Vagina (tissue), 2 donors: ENCODE results near the gene ARMCX2. TPM values are rescaled to one million over a fixed set of nuclear protein-coding genes. Genes with fewer than 3 reads are reported as not detected.

Experiments
- DNase-seq, 2 donors: peaks; one replicate each; pipeline ENCODE4 v3.0.0-alpha.2; 2017; ENCODE audit errors: extremely low spot score in 2 of 2
- H3K27ac ChIP-seq: fragments of 200-600 bp; sonication (generic); one replicate; pipeline ENCODE4 v1.5.1; 2019
- H3K27me3 ChIP-seq: fragments of 200-600 bp; sonication (generic); one replicate; pipeline ENCODE4 v1.5.1; 2019
- H3K36me3 ChIP-seq, 2 donors: fragments of 200-600 bp; sonication (generic); one replicate each; pipeline ENCODE4 v1.5.1; 2017 to 2019
- H3K4me1 ChIP-seq: fragments of 200-600 bp; sonication (generic); one replicate; pipeline ENCODE4 v1.5.1; 2019
- H3K4me3 ChIP-seq, 2 donors: fragments of 200-600 bp; sonication (generic); 1 replicate in 1 of 2; 2 replicates in 1 of 2; pipeline ENCODE4 v1.5.1; 2016 to 2019
- H3K9me3 ChIP-seq: fragments of 200-600 bp; sonication (generic); one replicate; pipeline ENCODE4 v1.5.1; 2019
- POLR2A ChIP-seq, 2 donors: fragments of 450-650 bp; IDR thresholded peaks; one replicate each; pipeline ENCODE4 v1.6.1; 2017; ENCODE audit warnings: antibody characterized with exemption in 2 of 2, mild to moderate bottlenecking in 2 of 2, moderate library complexity in 2 of 2
- POLR2AphosphoS5 ChIP-seq, 2 donors: sonication (generic); formaldehyde crosslinking; IDR thresholded peaks; one replicate each; pipeline ENCODE4 v1.9.0; 2017; ENCODE audit warnings: antibody characterized with exemption in 2 of 2, mild to moderate bottlenecking in 2 of 2, low read depth in 1 of 2; ENCODE audit not compliant: insufficient read depth in 1 of 2
- intact Hi-C: fragments of 100-400 bp; cut with DNase I; formaldehyde crosslinking; loops from one replicate; pipeline ENCODE4 v1.15.1; 2023
- total RNA-seq: library from RNA; depleted of rRNA; stranded (reverse); fragments of >200 nt; gene quantifications from one replicate; pipeline ENCODE4 v1.2.3, GENCODE V29; 2016
- TF ChIP-seq, protein P1 (sequence below), 3 experiments: fragments of 450-650 bp in 2 of 3; fragments of 200-600 bp in 1 of 3; sonication (generic) in 1 of 3; IDR thresholded peaks; one replicate each; pipeline ENCODE4 v1.5.1; 2017 to 2019; ENCODE audit warnings: antibody characterized with exemption in 3 of 3, mild to moderate bottlenecking in 2 of 3, moderate library complexity in 2 of 3

The ARMCX2 gene
- total RNA-seq, 1 donor from 2014 or later: 30.2 TPM

DNA sequence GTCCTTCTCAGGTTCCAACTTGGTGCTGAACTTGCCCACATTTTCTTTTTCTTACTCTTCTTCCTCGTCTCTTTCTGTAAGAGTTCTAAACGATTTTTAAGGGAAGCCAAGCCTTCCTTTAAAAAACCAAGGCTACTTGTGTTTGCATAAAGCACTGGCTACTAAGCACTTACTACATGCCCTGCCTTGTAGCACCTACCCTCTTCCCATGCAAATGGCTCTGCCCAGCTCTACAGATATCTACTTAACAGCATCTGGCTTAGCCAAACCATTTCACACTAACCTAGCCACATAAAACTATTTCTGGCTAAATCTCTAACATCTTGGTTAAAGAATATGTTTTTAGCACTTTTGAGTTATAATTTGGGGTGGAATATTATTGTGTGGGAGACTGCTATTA is 26.9 kb upstream of the ARMCX2 start:
- H3K9me3 ChIP-seq: no peaks in the 10 kb centered on the region
- no peaks in the 10 kb centered on the region for H3K4me1 ChIP-seq
- H3K27me3 ChIP-seq: no peaks in the 10 kb centered on the region
- no peak for TF ChIP-seq POLR2AphosphoS5 (IDR thresholded peaks at IDR 0.05; ENCODE audit: insufficient read depth in 1 of 2, low read depth in 1 of 2)
- no peak for TF ChIP-seq POLR2A (IDR thresholded peaks at IDR 0.05)
- TF ChIP-seq, protein P1, sequence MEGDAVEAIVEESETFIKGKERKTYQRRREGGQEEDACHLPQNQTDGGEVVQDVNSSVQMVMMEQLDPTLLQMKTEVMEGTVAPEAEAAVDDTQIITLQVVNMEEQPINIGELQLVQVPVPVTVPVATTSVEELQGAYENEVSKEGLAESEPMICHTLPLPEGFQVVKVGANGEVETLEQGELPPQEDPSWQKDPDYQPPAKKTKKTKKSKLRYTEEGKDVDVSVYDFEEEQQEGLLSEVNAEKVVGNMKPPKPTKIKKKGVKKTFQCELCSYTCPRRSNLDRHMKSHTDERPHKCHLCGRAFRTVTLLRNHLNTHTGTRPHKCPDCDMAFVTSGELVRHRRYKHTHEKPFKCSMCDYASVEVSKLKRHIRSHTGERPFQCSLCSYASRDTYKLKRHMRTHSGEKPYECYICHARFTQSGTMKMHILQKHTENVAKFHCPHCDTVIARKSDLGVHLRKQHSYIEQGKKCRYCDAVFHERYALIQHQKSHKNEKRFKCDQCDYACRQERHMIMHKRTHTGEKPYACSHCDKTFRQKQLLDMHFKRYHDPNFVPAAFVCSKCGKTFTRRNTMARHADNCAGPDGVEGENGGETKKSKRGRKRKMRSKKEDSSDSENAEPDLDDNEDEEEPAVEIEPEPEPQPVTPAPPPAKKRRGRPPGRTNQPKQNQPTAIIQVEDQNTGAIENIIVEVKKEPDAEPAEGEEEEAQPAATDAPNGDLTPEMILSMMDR (IDR thresholded peaks at IDR 0.05): no peak
- intact Hi-C loops: no loop called here
- DNase-seq: no peak
- H3K4me3 ChIP-seq: no peak overlapping the region
- H3K36me3 ChIP-seq: no peaks in the 10 kb centered on the region
- H3K27ac ChIP-seq: no peak overlapping the region

DNA sequence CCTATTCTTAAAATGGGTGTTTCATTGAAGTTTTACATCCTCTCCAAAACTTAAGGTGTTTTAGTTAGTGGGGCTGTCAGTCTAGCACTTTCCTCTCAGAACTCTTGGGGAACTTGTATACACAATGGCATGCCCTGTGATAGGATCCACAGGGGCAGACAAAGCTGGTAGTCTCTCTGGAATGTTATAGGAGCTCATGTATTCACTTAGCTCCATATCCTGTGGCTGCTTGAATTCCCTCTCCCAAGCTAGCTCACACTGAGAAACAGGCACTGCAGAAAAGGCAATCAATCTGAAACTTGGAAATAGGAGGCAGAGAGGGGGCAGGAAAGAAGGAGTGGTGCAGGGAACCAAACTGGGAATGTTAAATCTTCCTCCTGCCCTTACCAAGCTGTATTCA is 26.3 kb upstream of the ARMCX2 start:
- H3K27me3 ChIP-seq: no peaks in the 10 kb centered on the region
- intact Hi-C loops: loop anchor here (2.0 kb wide), 1 partner anchor 21 kb away; no protein-coding TSS in a partner anchor
- H3K9me3 ChIP-seq: no peaks in the 10 kb centered on the region
- no peak overlapping the region for H3K27ac ChIP-seq
- H3K4me3 ChIP-seq: no peak overlapping the region
- H3K4me1 ChIP-seq: no peaks in the 10 kb centered on the region
- no peaks in the 10 kb centered on the region for H3K36me3 ChIP-seq
- no peak for TF ChIP-seq POLR2A (IDR thresholded peaks at IDR 0.05)
- DNase-seq: no peak

DNA sequence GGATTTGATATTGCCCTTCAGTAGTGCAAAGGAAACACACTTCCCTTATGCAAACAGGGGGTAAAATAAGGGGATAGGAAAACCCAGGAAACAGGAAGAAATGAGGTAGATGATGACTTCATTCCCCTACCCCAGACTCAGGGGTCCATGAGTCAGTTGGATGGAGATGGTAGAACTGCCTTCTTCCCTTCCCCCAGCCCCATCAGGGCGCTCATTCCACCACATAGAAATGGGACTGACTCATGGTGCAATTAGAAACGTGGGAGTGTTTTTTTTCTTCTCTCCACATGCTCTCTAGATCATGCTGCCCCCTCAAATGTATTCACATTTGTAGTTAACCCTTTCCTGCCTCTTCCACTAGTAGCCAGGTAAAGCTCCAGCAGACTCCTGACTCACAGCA is 23.1 kb upstream of the ARMCX2 start:
- intact Hi-C loops: no loop called here
- H3K27me3 ChIP-seq: no peaks in the 10 kb centered on the region
- TF ChIP-seq POLR2AphosphoS5 (IDR thresholded peaks at IDR 0.05; ENCODE audit: insufficient read depth in 1 of 2, low read depth in 1 of 2) (no peak), POLR2A (IDR thresholded peaks at IDR 0.05) (no peak)
- TF ChIP-seq, protein P1 (IDR thresholded peaks at IDR 0.05): no peak
- no peak overlapping the region for H3K27ac ChIP-seq
- no peak for DNase-seq
- H3K36me3 ChIP-seq: no peaks in the 10 kb centered on the region
- no peaks in the 10 kb centered on the region for H3K9me3 ChIP-seq
- no peak overlapping the region for H3K4me3 ChIP-seq
- no peaks in the 10 kb centered on the region for H3K4me1 ChIP-seq

DNA sequence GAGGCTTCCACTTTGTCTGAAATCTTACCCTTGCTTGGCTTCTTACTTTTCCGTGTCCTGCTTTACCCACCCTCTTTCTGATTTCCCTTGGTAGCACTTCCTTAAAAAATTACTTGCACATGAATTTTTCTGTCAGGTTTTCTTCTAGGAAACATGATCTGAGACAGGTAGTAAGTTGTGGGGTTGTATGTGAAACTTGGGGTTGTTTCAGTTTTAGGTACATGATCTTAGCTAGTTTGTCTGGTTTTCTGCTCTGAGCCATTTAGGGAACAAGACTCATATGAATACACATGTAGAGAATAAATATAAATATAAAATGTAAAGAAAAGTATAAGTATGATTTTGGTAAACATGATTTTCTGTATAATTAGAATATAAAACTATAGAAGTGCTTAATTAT is 17.4 kb upstream of the ARMCX2 start:
- H3K36me3 ChIP-seq: no peaks in the 10 kb centered on the region
- H3K4me1 ChIP-seq: no peaks in the 10 kb centered on the region
- no peaks in the 10 kb centered on the region for H3K9me3 ChIP-seq
- no peak for TF ChIP-seq POLR2AphosphoS5 (IDR thresholded peaks at IDR 0.05; ENCODE audit: insufficient read depth in 1 of 2, low read depth in 1 of 2)
- intact Hi-C loops: no loop called here
- no peak overlapping the region for H3K27ac ChIP-seq
- H3K4me3 ChIP-seq: no peak overlapping the region
- H3K27me3 ChIP-seq: no peaks in the 10 kb centered on the region
- no peak for DNase-seq

DNA sequence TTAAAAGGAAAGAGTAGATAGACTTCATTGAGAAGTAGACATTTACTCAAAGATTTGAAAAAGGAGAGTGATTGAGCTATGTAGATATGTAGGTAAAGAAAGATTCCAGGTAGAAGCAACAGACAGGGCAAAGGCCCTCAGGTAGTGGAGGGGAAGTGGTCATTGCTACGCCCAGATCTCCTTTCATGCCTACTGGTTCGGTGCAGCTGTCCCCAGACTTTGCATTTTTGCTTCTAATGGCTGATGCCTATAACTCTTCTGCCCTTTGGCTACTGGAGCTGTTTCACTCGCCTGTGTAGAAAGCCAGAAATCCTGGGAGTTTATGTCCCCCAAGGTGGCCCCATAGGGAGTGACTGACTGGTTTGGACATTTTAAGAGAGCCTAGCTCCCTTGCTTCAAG is 16.9 kb upstream of the ARMCX2 start:
- TF ChIP-seq, protein P1 (IDR thresholded peaks at IDR 0.05): no peak
- no peak for TF ChIP-seq POLR2A (IDR thresholded peaks at IDR 0.05)
- TF ChIP-seq POLR2AphosphoS5 (IDR thresholded peaks at IDR 0.05; ENCODE audit: insufficient read depth in 1 of 2, low read depth in 1 of 2): no peak
- H3K9me3 ChIP-seq: no peaks in the 10 kb centered on the region
- no peaks in the 10 kb centered on the region for H3K36me3 ChIP-seq
- intact Hi-C loops: no loop called here
- H3K27ac ChIP-seq: no peak overlapping the region
- no peaks in the 10 kb centered on the region for H3K4me1 ChIP-seq
- DNase-seq: no peak
- no peaks in the 10 kb centered on the region for H3K27me3 ChIP-seq
- H3K4me3 ChIP-seq: no peak overlapping the region

DNA sequence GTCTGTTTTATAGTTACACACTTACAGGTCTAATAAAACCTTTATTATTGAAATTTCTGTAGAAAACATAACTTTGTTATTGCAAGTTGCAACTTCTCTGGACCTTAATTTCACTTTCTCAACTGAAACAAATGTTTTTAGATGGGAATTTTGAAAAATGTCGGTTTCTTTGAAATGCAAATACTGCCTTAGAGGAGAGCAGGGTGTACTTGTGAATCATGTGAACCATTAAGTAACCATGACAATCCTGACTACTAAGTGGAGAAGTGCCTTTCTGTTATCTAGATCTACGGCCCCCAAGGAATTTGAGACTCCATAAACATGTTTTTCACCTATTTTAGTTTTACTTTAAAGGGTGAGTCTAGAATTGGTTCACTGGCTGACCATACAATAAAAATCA is 8.5 kb upstream of the ARMCX2 start:
- Histone ChIP-seq H3K27me3 (no peaks in the 10 kb centered on the region), H3K27ac (no peak overlapping the region), H3K9me3 (no peaks in the 10 kb centered on the region), H3K4me1 (no peaks in the 10 kb centered on the region), H3K4me3 (no peak overlapping the region), H3K36me3 (no peaks in the 10 kb centered on the region)
- no peak for TF ChIP-seq POLR2A (IDR thresholded peaks at IDR 0.05)
- TF ChIP-seq, protein P1 (IDR thresholded peaks at IDR 0.05): no peak
- intact Hi-C loops: no loop called here
- no peak for DNase-seq
